DMS79 treated with DMSO at 0.1 percent for 48 hours (cell line): Measurements from ENCODE around the gene ADGRD2.

Experiments used
- DNase-seq: peaks from one replicate; lab custom pipeline; 2025; lab: John Stamatoyannopoulos, UW

The ADGRD2 gene

DNA sequence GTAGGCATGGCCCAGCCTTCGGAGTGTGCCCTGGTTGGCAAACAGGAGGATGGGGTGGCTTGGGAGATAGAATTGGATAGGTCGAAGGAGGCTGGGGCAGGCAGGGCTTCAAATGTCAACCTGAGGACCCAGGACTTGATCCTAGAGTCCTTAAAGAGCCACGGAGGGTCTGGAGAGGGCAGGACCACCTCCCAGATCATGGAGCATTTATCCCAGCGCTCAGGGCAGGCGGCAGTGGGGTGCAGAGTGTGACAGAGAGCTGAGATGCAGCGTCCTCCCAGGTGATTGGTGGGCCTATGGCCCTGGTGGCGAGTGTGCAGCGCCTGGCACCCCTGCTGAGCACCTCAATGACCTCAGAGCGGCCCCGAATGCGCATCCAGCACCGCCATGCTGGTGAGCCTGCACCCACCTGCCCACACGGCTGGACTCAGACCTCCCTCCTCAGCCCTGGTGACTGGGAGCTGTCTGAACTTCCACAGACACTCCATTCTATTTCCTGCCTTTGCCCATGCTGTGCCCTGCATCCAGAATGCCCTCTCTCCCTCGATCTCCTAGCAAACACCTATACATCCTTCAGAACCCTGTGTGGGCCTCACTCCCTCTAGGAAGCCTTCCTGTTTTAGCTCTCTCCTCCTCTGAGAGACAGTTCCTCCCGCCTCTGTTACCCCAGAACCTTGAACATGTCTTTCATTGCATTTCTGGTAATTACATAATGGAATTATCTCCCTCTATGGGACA lies 6.3 kb downstream of the ADGRD2 start:
- DNase-seq = no peak

DNA sequence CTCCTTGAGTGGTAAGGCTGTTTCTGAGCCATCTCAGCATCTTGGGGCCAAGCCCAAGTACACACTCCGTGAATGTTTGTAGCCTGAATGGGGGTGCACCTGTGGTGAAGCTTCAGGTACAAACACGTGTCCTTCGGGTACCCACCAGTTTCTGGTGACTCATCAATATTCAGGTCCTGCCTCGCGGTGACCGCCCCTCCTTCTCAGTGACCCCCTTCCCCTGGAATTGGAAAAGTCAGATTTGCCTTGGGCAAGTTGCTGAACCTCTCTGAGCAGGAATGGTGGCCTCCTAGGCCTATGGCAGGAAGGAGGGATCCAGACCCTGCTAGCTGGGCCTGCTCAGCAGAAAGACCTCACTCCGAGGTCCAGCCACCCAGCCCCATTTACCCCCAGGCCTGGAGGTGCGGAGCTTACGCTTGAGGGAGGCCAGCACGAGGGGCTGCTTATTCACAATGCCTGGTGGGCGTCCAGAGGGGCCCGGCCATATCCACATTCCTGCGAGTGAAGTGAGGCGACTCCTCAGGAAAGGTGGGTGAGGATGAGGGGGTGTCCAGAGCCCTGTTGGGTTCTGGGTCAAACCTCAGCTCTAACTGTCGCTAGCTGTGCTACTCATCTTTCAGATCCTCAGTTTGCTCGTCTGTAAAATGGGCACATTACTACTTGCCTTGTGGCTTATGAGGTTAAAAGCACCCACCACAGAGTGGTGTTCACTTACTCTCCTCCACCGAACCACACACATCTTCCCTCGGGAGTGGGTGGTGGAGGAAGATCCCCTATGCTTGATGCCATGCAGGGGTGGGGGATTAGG lies 7.0 kb downstream of the ADGRD2 start:
- DNase-seq = no peak

DNA sequence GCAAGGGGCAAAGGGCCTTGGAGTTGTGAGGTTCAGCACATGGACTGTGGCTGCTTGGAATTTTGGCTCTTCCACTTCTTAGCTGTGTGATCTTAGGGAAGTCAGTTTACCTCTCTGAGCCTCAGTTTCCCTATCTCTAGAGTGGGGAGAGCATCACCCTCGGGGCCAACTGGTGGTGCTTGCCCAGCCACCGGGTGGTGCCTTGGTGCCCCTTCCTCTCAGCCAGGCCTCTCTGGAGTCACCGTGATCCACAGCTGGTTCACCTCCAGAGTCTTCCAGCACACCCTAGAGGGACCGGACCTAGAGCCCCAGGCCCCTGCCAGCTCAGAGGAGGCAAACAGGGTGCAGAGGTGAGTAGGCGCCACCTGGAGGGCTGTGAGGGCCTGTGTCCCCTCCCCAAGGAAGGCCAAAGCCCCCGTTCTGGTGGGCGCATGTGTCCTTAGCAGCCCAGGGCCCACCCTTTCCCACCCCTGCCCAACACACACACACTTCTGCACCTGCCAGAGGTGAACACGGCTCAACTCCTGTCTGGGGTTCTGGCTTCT lies 7.7 kb downstream of the ADGRD2 start:
- no peak for DNase-seq

DNA sequence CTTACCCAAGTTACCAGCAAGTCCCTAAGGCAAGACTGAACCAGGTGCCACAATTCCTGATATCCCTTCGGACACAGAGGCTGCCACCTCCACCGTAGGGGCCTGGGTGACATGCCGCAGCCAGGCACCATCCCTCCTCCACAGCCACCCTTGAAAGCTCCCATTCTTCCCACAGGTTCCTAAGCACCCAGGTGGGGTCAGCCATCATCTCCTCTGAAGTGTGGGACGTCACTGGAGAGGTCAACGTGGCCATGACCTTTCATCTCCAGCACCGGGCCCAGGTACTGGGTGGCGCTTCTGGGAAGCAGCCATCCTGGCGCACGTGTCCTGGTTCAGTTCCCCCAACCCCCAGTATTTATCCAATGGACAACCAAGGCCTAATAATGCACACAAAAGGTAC lies 8.2 kb downstream of the ADGRD2 start:
- no peak for DNase-seq

DNA sequence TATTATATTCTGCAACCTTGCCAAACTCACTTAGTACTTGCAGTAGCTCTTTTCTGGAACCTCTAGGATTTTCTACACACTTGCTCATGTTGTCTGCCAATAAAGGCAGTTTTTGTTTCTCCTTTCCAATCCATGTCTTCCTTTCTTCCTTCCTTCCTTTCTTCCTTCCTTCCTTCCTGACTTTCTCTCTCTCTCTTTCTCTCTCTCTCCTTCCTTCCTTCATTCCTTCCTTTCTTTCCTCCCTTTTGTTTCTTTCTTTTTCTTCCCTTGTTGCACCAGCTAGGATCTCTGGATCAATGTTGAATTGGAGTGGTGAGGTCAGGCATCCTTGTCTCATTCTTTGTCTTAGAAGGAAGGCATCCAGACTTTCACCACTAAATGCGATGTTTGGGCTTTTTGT lies 12.5 kb downstream of the ADGRD2 start:
- DNase-seq = no peak

DNA sequence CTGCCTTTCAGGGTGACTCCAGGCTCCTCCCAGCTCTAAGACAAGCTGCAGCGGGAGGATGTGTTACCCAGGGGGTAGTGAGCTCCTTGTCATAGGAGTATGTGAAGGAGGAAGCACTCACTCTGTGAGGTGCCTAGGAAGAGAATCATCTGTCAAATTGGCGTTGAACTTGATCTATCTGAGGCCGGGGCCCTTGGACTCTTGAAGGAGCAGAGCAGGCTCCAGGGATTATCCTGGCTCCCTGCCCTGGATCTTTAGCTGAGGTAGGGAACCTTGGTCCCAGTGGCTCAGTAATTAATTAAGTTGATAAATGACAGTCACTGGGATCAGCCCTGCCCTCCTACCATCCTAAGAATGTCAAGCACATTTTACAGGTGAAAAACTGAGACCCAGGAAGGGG lies 15.5 kb downstream of the ADGRD2 start:
- DNase-seq = no peak

DNA sequence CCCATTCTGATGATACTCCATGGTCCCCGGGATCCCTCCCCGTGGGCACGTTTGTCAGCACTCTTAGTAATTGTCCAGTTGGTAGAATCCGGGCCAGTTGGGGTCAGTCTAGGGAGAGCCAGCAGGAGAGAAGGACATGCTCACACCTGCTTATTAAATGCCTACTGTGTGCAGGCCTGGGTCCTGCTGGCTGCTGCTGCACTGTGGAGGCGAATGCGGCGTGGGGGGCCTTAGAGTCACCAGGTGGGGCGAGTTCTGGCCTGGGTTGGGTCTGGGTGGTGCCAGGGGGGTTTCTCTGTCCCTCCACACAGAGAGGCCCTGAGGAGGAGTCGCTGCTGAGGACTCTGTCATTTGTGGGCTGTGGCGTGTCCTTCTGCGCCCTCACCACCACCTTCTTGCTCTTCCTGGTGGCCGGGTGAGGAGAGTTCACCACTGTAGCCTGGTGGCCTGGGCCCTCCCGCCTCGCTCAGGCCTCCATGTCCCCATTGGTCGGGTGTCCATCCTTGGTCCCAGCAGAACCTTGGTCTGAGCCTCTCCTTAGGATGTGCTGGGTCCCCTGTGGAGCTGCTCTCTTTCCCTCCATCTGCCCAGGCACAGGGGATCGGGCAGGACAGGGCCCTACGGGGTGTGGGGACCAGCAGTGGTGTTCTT lies 17.3 kb downstream of the ADGRD2 start:
- no peak for DNase-seq

DNA sequence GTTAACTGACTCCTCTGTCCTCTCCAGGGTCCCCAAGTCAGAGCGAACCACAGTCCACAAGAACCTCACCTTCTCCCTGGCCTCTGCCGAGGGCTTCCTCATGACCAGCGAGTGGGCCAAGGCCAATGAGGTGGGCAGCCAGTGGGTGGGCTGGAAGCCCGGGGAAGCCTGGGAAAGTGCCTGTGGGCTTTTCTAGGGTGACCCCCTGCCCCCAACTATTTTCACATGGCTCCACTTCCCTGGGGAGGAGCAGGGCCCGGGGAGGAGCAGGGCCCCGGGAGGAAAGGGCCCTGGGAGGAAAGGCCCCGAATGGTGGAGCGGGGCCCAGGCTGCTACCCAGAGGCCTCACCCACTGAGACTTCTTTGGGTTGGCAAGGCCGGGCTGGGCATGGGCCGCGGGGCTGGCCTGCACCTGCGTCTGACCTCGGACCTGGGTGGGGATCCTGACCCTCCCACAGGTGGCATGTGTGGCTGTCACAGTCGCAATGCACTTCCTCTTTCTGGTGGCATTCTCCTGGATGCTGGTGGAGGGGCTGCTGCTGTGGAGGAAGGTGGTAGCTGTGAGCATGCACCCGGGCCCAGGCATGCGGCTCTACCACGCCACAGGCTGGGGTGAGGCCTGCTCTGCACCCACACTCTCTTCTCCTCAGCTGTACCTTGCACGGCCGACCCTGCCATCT lies 17.9 kb downstream of the ADGRD2 start:
- no peak for DNase-seq

DNA sequence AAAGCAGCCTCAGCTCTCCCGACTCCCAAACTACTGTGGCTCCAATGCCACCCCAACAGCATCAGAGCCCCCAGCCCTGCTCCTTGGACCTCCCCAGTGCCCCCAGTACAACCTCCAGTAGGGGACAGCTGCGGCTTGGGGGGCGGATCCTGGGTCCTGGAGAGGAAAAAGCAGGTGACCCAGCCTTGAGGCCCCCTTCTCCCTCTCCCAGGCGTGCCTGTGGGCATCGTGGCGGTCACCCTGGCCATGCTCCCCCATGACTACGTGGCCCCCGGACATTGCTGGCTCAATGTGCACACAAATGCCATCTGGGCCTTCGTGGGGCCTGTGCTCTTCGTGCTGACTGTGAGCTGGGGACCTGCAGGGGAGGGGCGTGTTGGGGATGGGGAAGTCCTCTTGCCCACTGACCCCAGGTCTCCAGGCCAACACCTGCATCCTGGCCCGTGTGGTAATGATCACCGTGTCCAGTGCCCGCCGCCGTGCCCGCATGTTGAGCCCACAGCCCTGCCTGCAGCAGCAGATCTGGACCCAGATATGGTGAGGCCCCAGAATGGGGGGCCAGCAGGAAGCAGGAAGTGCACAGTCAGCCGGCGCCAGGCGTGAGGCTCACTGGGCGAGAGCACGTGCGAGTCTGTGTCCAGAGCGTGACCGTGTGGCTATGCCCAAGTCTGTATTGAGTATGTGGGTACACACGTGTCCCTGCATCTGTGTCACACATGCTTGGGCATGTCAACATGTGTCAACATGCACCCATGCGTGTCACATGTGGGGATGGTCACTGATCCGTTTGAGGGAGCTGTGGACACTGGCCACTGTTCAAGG lies 19.0 kb downstream of the ADGRD2 start:
- DNase-seq = no peak

DNA sequence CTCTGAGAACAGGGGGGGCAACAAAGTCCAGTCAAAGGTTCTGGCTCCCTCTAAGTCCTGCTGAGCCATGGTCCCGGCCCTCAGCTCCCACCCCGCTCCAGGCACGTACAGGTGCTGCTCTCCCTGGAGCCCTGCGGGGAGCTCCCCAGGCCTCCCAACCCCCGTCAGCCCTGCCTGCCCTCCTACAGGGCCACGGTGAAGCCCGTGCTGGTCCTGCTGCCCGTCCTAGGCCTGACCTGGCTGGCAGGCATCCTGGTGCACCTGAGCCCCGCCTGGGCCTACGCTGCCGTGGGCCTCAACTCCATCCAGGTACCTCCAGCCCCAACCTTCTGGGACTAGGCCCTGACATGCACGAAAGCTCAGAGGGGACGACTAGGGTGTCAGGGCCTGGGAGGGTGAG lies 20.1 kb downstream of the ADGRD2 start:
- DNase-seq = no peak

DNA sequence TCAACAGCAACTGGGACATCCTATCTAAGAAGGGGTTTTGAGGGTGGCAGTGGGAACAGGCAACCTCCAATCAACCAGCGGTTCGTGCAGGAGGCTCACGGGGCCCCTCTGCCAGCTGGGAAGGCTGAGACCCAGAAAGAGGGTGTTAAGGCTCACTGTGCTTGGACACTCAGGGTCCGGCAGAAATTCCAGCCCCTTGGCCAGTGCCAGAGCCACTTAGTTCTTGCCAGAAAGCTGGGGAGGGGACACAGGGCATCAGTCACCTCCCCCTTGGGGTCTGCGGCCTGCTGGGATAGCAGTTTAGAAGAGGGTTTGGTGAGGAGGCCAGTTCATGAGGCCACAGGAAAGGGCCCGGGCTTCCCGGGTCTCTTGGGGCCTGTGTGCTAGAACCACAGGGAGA lies 20.5 kb downstream of the ADGRD2 start:
- DNase-seq = no peak

DNA sequence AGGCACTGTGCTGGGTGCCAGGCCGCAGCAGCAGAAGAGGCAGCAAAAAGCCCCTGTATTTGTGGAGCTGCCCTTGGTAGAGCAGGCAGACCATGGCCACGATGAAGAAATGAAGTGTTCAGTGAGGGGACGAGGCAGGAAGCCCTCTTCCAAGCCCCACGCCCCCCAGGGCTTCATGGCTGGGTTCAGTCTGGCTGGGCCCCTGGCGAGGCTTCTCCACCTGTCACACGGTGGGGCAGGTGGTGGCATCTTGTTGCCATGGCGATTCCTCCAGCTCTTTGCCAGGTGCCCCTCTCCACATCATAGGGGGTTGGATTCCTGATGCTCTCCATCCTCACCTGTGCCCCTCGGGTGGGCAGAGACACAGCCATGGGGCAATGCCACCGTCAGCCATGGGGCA lies 21.5 kb downstream of the ADGRD2 start:
- DNase-seq = peak; percentile 13

DNA sequence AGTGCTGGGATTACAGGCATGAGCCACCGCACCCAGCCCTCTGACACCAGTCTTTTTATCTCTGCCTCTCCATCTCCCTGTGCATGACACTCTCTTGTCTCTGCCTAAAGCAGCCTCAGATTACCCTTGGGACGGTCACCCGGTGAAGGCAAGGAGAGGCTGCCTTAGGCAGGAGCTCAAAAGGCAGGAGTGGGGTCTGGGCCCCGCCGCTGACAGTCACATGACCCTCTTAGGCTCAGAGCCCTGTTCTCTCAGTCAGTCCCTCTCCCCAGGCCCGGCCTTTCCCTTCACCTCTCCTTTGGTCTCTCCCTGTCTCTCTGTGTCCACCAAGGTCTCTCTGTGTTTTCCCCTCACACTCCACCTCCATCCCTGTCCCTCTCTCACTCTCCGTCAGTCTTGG lies 22.5 kb downstream of the ADGRD2 start:
- DNase-seq = no peak

DNA sequence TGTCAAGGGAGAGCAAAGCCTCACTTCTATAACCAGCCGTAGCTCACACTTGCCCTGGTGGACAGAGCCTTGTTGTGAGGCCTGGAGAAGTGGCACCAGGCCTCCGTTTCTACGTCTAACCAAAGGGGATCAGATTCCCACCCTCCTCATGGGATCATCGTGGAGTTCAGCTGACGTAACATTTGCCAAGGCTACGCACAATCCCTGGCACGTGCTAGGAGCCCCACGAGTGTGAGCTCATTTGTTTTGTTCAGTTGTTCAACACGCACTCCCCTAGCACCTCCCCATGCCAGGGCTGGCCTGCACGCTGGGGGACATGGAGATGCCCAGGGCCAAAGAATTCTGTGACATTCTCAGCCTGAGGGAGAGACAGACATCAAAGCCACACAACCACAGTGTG lies 23.1 kb downstream of the ADGRD2 start:
- DNase-seq = no peak

DNA sequence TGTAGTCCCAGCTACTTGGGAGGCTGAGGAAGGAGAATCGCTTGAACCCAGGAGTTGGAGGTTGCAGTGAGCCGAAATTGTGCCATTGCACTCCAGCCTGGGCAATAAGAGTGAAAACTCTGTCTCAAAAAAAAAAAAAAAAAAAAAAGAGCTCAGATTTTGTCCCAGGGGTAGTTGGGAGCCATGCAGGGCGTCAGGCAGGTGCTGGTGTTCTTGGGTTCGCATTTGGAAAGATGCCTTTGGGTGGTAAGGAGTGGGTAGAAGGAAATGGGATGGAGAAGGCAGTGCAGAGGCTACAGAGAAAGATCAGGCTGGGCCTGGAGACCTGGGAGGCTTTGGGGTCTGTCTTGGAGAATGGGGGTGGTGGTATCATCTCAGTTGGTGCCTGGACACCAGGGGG lies 23.9 kb downstream of the ADGRD2 start:
- DNase-seq = no peak

DNA sequence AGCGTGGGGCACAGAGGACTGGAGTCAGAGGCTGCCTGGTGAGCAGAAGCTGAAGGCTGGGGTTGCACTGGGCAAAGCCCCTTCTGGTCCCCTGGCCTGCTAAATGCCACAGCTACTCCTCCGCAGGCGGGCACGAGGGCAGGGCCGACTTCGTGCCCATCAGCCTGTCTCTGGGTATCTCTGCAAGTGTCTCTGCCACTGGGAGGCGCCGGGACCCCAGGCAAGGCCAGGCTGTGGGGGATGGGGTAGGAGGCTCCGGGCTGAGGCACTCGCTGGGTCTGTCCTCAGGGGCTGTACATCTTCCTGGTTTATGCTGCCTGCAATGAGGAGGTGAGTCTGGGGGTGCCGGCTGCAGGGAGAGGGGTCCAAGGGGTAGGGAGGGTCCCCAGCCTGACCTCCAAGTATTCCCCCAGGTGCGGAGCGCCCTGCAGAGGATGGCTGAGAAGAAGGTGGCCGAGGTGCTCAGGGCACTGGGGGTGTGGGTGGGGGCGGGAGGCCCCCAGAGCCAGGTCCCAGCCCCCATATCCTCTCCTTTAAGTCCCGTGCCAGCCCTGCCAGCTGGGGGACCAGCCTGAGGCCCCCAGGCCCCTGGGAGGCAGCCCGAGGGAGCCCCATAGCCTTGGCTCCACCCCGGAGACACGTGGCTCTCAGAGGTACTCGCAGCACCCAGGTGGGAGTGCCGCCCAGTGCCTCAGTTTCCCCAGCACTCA lies 25.1 kb downstream of the ADGRD2 start:
- DNase-seq = no peak

DNA sequence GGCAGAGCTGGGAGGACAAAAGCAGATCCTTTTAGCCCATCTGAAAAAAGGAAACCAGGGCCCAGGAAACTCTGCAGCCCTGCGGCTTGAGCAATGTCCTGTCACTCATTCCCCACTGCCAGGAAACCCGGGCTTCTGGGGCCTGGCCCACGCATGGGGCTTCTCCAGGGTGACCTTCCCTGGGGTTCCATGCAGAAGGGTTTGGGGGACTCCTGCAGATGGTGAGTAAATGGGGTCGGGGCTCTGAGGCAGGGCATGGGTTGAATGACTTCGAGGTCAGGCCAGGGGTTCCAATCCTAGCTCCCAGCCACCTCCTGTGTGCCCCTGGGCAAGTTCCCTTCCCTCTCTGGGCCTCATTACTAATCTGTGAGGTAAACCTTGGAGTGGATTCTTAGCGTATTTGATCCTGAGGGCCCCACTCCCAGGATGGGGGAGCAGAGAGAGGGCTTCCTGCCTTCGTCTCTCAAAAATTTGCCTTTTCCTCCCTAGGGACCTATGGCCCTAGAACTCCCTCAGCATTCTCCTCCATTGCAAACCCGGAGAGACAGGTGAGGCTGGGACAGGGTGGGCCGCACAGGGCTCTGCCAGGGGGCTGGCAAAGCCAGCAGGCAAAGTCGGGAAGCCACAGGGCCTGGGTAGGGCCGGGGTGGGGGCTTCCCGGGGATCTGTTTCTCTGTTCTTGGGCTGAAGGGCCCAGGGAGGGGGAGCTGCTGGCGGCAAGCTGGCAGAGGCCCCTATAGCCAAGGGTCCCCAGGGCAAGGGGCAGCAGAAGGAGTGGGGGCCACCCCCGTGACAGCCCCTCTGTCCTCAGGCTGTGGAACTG lies 25.8 kb downstream of the ADGRD2 start:
- no peak for DNase-seq

DNA sequence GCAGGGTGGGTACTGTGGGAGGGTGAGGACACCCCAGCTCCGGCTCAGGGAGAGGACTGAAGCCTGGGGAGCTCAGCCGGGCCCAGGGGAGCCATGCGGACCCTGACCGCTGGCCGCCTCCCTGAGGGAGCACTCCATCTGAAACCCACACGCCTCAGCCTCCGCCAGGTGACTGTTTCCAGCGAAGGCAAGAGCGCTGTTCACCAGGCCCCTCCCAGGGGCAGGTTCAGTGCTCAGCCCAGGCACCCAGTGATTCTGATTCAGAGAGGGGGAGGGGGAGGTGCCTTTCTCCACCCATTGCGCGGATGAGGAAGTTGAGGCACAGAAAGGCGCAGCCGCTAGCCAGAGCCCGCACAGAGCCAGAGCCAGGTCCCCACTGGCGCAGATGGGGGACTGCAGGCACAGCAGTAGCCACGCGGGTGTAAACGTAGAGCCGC lies 27.0 kb downstream of the ADGRD2 start:
- DNase-seq = no peak

DNA sequence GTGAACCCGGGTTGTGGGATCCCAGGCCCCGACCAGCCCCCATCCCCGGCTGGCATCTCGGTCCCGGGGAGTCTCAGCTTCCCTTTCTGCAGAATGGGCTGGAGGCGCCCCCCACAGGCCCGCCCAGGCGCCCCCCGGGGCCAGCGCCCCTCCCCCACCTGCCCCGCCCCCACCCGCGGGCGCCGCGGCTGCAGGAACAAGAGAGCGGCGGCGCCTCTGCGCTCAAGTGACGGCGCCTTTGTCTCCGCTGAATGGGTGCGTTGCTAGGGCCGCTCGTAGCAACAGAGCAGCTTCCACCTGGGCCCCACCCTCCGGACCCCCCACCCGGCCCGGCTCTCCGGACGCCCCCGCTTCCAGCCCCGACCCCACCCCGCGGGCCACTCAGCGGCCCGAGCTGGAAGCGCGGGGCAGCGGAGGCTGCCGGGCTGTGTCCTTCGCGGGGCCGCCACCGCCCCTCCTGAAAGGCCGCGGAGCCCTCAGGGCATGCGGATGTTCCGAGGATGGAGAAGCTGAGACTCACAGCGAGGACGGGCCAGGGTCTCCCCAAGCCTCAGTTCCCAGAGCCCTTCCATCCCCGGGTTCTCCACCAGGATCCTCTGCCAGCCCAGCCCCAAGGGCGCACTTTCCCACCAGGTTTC lies 27.5 kb downstream of the ADGRD2 start:
- peak; percentile 51 for DNase-seq
